SK-N-MC (cell line): ENCODE data around the gene ACTR10.

Experiments
- DNase-seq: peaks from one replicate; pipeline ENCODE4 v3.0.0-alpha.2; 2011; ENCODE audit warnings: low read depth, low spot score
- H3K27ac ChIP-seq: fragments of 200-600 bp; sonication (generic); 2 replicates; pipeline ENCODE4 v1.5.1; 2016; ENCODE audit warnings: mixed run types
- H3K36me3 ChIP-seq: fragments of 200-600 bp; sonication (generic); 2 replicates; pipeline ENCODE4 v1.6.1; 2017; ENCODE audit warnings: antibody characterized with exemption, low read length, mixed read lengths; ENCODE audit not compliant: insufficient read depth
- H3K4me3 ChIP-seq: fragments of 200-600 bp; sonication (generic); 2 replicates; pipeline ENCODE4 v1.5.1; 2016
- H3K9ac ChIP-seq: fragments of 200-600 bp; sonication (generic); 2 replicates; pipeline ENCODE4 v1.8.0; 2017; ENCODE audit warnings: mixed run types, mixed read lengths; ENCODE audit not compliant: insufficient read length
- H3K9me3 ChIP-seq: fragments of 200-600 bp; sonication (generic); 2 replicates; pipeline ENCODE4 v1.6.1; 2017; ENCODE audit warnings: low read depth, mild to moderate bottlenecking, antibody characterized with exemption, low read length, moderate library complexity, mixed read lengths
- EZH2 ChIP-seq: fragments of 200-600 bp; sonication (generic); IDR thresholded peaks from one replicate; pipeline ENCODE4 v1.6.1; 2017; ENCODE audit warnings: antibody characterized with exemption
- FOXP2 ChIP-seq: optimal IDR thresholded peaks from 2 replicates; pipeline ENCODE3; 2011; ENCODE audit warnings: mild to moderate bottlenecking, moderate library complexity; ENCODE audit not compliant: insufficient read depth; ENCODE audit errors: extremely low read length, control extremely low read depth
- POLR2AphosphoS5 ChIP-seq: IDR thresholded peaks from 2 replicates; pipeline ENCODE4 v1.6.1; 2012; ENCODE audit warnings: mild to moderate bottlenecking, low read depth, low read length, borderline replicate concordance

ACTR10 gene

GRCh38 chr14:58282925-58283593 lies 83.1 kb downstream of the ACTR10 start:
- peak overlapping the region; percentile 97 for H3K27ac ChIP-seq
- TF ChIP-seq FOXP2 (no peak), EZH2 (no peak), POLR2AphosphoS5 (no peak)

GRCh38 chr14:58283730-58284129 lies 83.8 kb downstream of the ACTR10 start:
- Histone ChIP-seq H3K9ac (no peak overlapping the region), H3K36me3 (peaks cover 79% of the 10 kb centered on the region), H3K4me3 (no peak overlapping the region), H3K27ac (peak overlapping the region; percentile 97; the same call in 1 of the 2 replicates), H3K9me3 (no peaks in the 10 kb centered on the region)
- no peak for DNase-seq
- no peak for TF ChIP-seq FOXP2
- no peak for TF ChIP-seq EZH2
- no peak for TF ChIP-seq POLR2AphosphoS5

More at GRCh38 chr14:58282925-58283593, 83.1 kb downstream of the ACTR10 start:
- no peak for DNase-seq
- Histone ChIP-seq H3K4me3 (no peak overlapping the region), H3K9me3 (no peaks in the 10 kb centered on the region), H3K36me3 (peaks cover 79% of the 10 kb centered on the region), H3K9ac (peak overlapping the region; percentile 43)

- TF ChIP-seq EZH2, result no peak
- no peak for TF ChIP-seq FOXP2
- no peak for TF ChIP-seq POLR2AphosphoS5
- peaks cover 82% of the 10 kb centered on the region for H3K36me3 ChIP-seq
- no peaks in the 10 kb centered on the region for H3K9me3 ChIP-seq
- H3K27ac ChIP-seq, result no peak overlapping the region
- no peak overlapping the region for H3K4me3 ChIP-seq
- H3K9ac ChIP-seq, result no peak overlapping the region
- DNase-seq, result no peak
Measured at GRCh38 chr14:58285132-58285531, 85.2 kb downstream of the ACTR10 start.
